H9 (cell line): Measurements from ENCODE around the gene ANKRD39. TPM values are rescaled to one million over a fixed set of nuclear protein-coding genes. Genes with fewer than 3 reads are reported as not detected.

Source experiments
- DNase-seq: peaks from one replicate; pipeline ENCODE4 v3.0.0-alpha.2; 2017
- H2AFZ ChIP-seq: one replicate; pipeline ENCODE4 v1.6.1; 2013; ENCODE audit warnings: mild to moderate bottlenecking, low read length, control low read depth, moderate library complexity
- H2AK5ac ChIP-seq: 2 replicates; pipeline ENCODE4 v1.6.1; 2013; ENCODE audit warnings: low read length, control low read depth, mixed read lengths; ENCODE audit not compliant: insufficient read length
- H2BK120ac ChIP-seq: one replicate; pipeline ENCODE4 v1.6.1; 2013; ENCODE audit warnings: low read depth, mild to moderate bottlenecking, low read length, control low read depth, inconsistent platforms; ENCODE audit not compliant: poor library complexity, severe bottlenecking
- H2BK12ac ChIP-seq: 2 replicates; pipeline ENCODE4 v1.6.1; 2013; ENCODE audit warnings: low read length, control low read depth, mixed read lengths, low read depth; ENCODE audit not compliant: insufficient read length
- H2BK15ac ChIP-seq: 2 replicates; pipeline ENCODE4 v1.6.1; 2013; ENCODE audit warnings: low read depth, low read length, control low read depth
- H2BK20ac ChIP-seq: one replicate; pipeline ENCODE4 v1.6.1; 2013; ENCODE audit warnings: low read depth, mild to moderate bottlenecking, low read length, control low read depth, inconsistent platforms; ENCODE audit not compliant: poor library complexity, severe bottlenecking
- H2BK5ac ChIP-seq: 2 replicates; pipeline ENCODE4 v1.6.1; 2013; ENCODE audit warnings: low read length, control low read depth, mixed read lengths; ENCODE audit not compliant: insufficient read length
- H3K14ac ChIP-seq: 2 replicates; pipeline ENCODE4 v1.6.1; 2013; ENCODE audit warnings: low read length, control low read depth; ENCODE audit not compliant: insufficient read depth
- H3K18ac ChIP-seq: 2 replicates; pipeline ENCODE4 v1.6.1; 2013; ENCODE audit warnings: low read depth, mild to moderate bottlenecking, mixed read lengths, low read length, control low read depth; ENCODE audit not compliant: insufficient read length
- H3K23ac ChIP-seq: 2 replicates; pipeline ENCODE4 v1.6.1; 2013; ENCODE audit warnings: low read length, control low read depth, mixed read lengths, low read depth; ENCODE audit not compliant: insufficient read length
- H3K23me2 ChIP-seq: 2 replicates; pipeline ENCODE4 v1.6.1; 2013; ENCODE audit warnings: low read depth, mild to moderate bottlenecking, mixed read lengths, low read length, control low read depth; ENCODE audit not compliant: insufficient read length, poor library complexity, severe bottlenecking
- H3K27ac ChIP-seq: 2 replicates; pipeline ENCODE4 v1.5.1; 2013; ENCODE audit warnings: low read length, control low read depth, mixed read lengths, low read depth; ENCODE audit not compliant: insufficient read length
- H3K27me3 ChIP-seq: 2 replicates; pipeline ENCODE4 v1.6.1; 2013; ENCODE audit warnings: low read length, control low read depth, inconsistent platforms; ENCODE audit not compliant: insufficient read depth
- H3K4ac ChIP-seq: 2 replicates; pipeline ENCODE4 v1.6.1; 2013; ENCODE audit warnings: low read depth, mild to moderate bottlenecking, control low read depth, inconsistent platforms, low read length, moderate library complexity
- H3K4me1 ChIP-seq: 2 replicates; pipeline ENCODE4 v1.6.1; 2013; ENCODE audit warnings: low read length, control low read depth, inconsistent platforms; ENCODE audit not compliant: insufficient read depth
- H3K4me2 ChIP-seq: 2 replicates; pipeline ENCODE4 v1.6.1; 2013; ENCODE audit warnings: low read length, control low read depth, mixed read lengths; ENCODE audit not compliant: insufficient read length, insufficient read depth
- H3K56ac ChIP-seq: 2 replicates; pipeline ENCODE4 v1.6.1; 2013; ENCODE audit warnings: low read depth, mild to moderate bottlenecking, mixed read lengths, low read length, control low read depth; ENCODE audit not compliant: insufficient read length
- H3K79me1 ChIP-seq: 2 replicates; pipeline ENCODE4 v1.6.1; 2013; ENCODE audit warnings: low read depth, mild to moderate bottlenecking, moderate library complexity, low read length, control low read depth, inconsistent platforms; ENCODE audit not compliant: insufficient read depth, poor library complexity, severe bottlenecking
- H3K79me2 ChIP-seq: 2 replicates; pipeline ENCODE4 v1.6.1; 2013; ENCODE audit warnings: low read length, control low read depth, inconsistent platforms; ENCODE audit not compliant: insufficient read depth
- H3K9ac ChIP-seq: 2 replicates; pipeline ENCODE4 v1.6.1; 2013; ENCODE audit warnings: low read length, control low read depth, mixed read lengths; ENCODE audit not compliant: insufficient read length; ENCODE audit errors: extremely low read depth
- H3K9me3 ChIP-seq: one replicate; pipeline ENCODE4 v1.6.1; 2013; ENCODE audit warnings: low read depth, low read length, inconsistent platforms; ENCODE audit not compliant: control insufficient read depth
- H3T11ph ChIP-seq: one replicate; pipeline ENCODE4 v1.6.1; 2013; ENCODE audit warnings: mild to moderate bottlenecking, low read length, control low read depth, inconsistent platforms
- H4K20me1 ChIP-seq: one replicate; pipeline ENCODE4 v1.6.1; 2013; ENCODE audit not compliant: control insufficient read depth, insufficient read length, insufficient read depth
- H4K5ac ChIP-seq: 2 replicates; pipeline ENCODE4 v1.6.1; 2013; ENCODE audit warnings: low read depth, mild to moderate bottlenecking, mixed read lengths, low read length, control low read depth; ENCODE audit not compliant: insufficient read length
- H4K8ac ChIP-seq: replicated peaks from 2 replicates; pipeline ENCODE4 v1.6.1; 2013; ENCODE audit warnings: low read length, control low read depth, mixed read lengths, low read depth; ENCODE audit not compliant: insufficient read length
- H4K91ac ChIP-seq: 2 replicates; pipeline ENCODE4 v1.6.1; 2013; ENCODE audit warnings: low read depth, mild to moderate bottlenecking, moderate library complexity, mixed read lengths, low read length, control low read depth; ENCODE audit not compliant: insufficient read length
- H3K27ac Mint-ChIP-seq, 3 experiments: 2 replicates in 2 of 3; 3 replicates in 1 of 3; pipeline ENCODE4 v1.8.0; 2020 to 2021; ENCODE audit warnings: mixed read lengths in 3 of 3, mild to moderate bottlenecking in 1 of 3, moderate library complexity in 1 of 3
- H3K27me3 Mint-ChIP-seq: 2 replicates; pipeline ENCODE4 v1.8.0; 2021; ENCODE audit warnings: low read depth, mild to moderate bottlenecking, moderate library complexity, mixed read lengths
- H3K36me3 Mint-ChIP-seq, 3 experiments: 2 replicates in 2 of 3; 3 replicates in 1 of 3; pipeline ENCODE4 v1.8.0; 2020 to 2021; ENCODE audit warnings: low read depth in 3 of 3, mixed read lengths in 3 of 3; ENCODE audit not compliant: insufficient read depth in 1 of 3
- H3K4me1 Mint-ChIP-seq, 2 experiments: 2 replicates each; pipeline ENCODE4 v1.8.0; 2020; ENCODE audit warnings: mixed read lengths in 2 of 2
- H3K4me3 Mint-ChIP-seq, 2 experiments: 2 replicates in 1 of 2; 3 replicates in 1 of 2; pipeline ENCODE4 v1.8.0; 2020 to 2021; ENCODE audit warnings: mild to moderate bottlenecking in 2 of 2, mixed read lengths in 2 of 2, moderate library complexity in 1 of 2
- H3K9me3 Mint-ChIP-seq, 2 experiments: 2 replicates in 1 of 2; 3 replicates in 1 of 2; pipeline ENCODE4 v1.8.0; 2020; ENCODE audit warnings: mild to moderate bottlenecking in 2 of 2, mixed read lengths in 2 of 2, moderate library complexity in 1 of 2
- CTCF ChIP-seq: fragments of 200-600 bp; sonication (generic); conservative IDR thresholded peaks from 3 replicates; pipeline ENCODE4 v1.8.0; 2021; ENCODE audit warnings: antibody characterized with exemption, mild to moderate bottlenecking
- WGBS: extraction: QIAGEN DNeasy Blood & Tissue Kit; methylation state at CpG from one replicate; pipeline ENCODE4 v1.1.7; 2013; ENCODE audit warnings: missing lambda C conversion rate, low lambda C conversion rate, mixed read lengths; ENCODE audit not compliant: insufficient read length; ENCODE audit errors: extremely low coverage; 5-methylcytosine and 5-hydroxymethylcytosine counted together
- total RNA-seq: library from RNA; stranded (reverse); gene quantifications from 2 replicates; pipeline ENCODE4 v1.2.1, GENCODE V29; 2021

The ANKRD39 gene
- total RNA-seq, 1 experiment from 2014 or later = 13.0 TPM

DNA sequence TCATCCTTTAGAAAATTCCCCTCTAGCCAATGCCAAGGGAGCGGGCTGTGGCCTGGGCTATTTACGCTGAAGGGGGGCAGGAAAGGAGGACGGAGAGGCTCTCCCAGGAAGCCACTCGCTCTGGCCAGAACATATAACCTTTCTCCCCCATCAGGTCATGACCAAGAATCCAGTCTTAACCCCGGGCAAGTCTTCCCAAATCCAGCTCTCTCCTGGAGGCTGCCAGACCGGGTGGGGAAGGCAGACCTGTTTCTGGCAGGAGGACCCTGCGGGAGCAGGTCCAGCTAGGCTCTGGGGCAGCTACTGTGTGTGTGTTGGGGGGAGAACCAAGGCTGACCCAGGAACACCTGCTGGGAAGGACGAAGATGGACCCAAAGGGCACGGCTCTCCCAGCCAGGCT lies 25.5 kb upstream of the ANKRD39 start:
- H3K4me2 ChIP-seq = no peak overlapping the region
- no peak overlapping the region for H2BK15ac ChIP-seq
- H3K23me2 ChIP-seq = no peaks in the 10 kb centered on the region
- Mint-ChIP-seq H3K4me3 (no peak overlapping the region), H3K4me1 (peaks cover 49 to 51% of the 10 kb centered on the region in 2 experiments), H3K9me3 (no peaks in the 10 kb centered on the region; a peak in 1 of 5 replicates), H3K27ac (no peak overlapping the region), H3K36me3 (no peaks in the 10 kb centered on the region), H3K27me3 (peaks cover 5% of the 10 kb centered on the region)
- no peak overlapping the region for H3K56ac ChIP-seq
- H3K9ac ChIP-seq = no peak overlapping the region
- no peak overlapping the region for H2BK5ac ChIP-seq
- no peak overlapping the region for H2BK120ac ChIP-seq
- no peak overlapping the region for H2BK12ac ChIP-seq
- no peak for DNase-seq
- H4K91ac ChIP-seq = no peak overlapping the region
- no peak overlapping the region for H3K23ac ChIP-seq
- H2BK20ac ChIP-seq = no peak overlapping the region
- H3K27ac ChIP-seq = no peak overlapping the region
- no peaks in the 10 kb centered on the region for H3K9me3 ChIP-seq
- H3K4me1 ChIP-seq = peaks cover 3% of the 10 kb centered on the region; the same call in 1 of the 2 replicates
- WGBS = no CpG with 5 or more reads among the region's 9 CpGs
- H3K14ac ChIP-seq = no peak overlapping the region
- no peaks in the 10 kb centered on the region for H3K79me1 ChIP-seq
- no peaks in the 10 kb centered on the region for H4K20me1 ChIP-seq
- H4K5ac ChIP-seq = no peak overlapping the region
- H3T11ph ChIP-seq = no peak overlapping the region
- no peak overlapping the region for H2AK5ac ChIP-seq
- no peaks in the 10 kb centered on the region for H3K79me2 ChIP-seq
- TF ChIP-seq CTCF = no peak
- no peak overlapping the region for H3K4ac ChIP-seq
- no peaks in the 10 kb centered on the region; the same call in 1 of the 2 replicates for H3K27me3 ChIP-seq
- H2AFZ ChIP-seq = no peak overlapping the region
- H3K18ac ChIP-seq = no peak overlapping the region
- H4K8ac ChIP-seq = no peak overlapping the region
